ENCODE data around the gene CADM1.

CADM1 gene

GRCh38 chr11:115155978-115156377 lies 348.2 kb downstream of the CADM1 start:
- TF ChIP-seq, protein P1, sequence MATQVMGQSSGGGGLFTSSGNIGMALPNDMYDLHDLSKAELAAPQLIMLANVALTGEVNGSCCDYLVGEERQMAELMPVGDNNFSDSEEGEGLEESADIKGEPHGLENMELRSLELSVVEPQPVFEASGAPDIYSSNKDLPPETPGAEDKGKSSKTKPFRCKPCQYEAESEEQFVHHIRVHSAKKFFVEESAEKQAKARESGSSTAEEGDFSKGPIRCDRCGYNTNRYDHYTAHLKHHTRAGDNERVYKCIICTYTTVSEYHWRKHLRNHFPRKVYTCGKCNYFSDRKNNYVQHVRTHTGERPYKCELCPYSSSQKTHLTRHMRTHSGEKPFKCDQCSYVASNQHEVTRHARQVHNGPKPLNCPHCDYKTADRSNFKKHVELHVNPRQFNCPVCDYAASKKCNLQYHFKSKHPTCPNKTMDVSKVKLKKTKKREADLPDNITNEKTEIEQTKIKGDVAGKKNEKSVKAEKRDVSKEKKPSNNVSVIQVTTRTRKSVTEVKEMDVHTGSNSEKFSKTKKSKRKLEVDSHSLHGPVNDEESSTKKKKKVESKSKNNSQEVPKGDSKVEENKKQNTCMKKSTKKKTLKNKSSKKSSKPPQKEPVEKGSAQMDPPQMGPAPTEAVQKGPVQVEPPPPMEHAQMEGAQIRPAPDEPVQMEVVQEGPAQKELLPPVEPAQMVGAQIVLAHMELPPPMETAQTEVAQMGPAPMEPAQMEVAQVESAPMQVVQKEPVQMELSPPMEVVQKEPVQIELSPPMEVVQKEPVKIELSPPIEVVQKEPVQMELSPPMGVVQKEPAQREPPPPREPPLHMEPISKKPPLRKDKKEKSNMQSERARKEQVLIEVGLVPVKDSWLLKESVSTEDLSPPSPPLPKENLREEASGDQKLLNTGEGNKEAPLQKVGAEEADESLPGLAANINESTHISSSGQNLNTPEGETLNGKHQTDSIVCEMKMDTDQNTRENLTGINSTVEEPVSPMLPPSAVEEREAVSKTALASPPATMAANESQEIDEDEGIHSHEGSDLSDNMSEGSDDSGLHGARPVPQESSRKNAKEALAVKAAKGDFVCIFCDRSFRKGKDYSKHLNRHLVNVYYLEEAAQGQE (IDR thresholded peaks at IDR 0.05; ENCODE audit: insufficient read depth in 1 of 2, low read depth in 2 of 2, low read length in 2 of 2) = no peak
- TF ChIP-seq SIN3A (IDR thresholded peaks at IDR 0.05; ENCODE audit: borderline replicate concordance, insufficient read depth, low read length) = no peak
- TF ChIP-seq FOXP2 (optimal IDR thresholded peaks at IDR 0.05; ENCODE audit: borderline replicate concordance, extremely low read depth, extremely low read length, insufficient read depth) = no peak
- no peak for TF ChIP-seq POLR2AphosphoS5 (IDR thresholded peaks at IDR 0.05; ENCODE audit: low read depth, low read length)
- no peak for TF ChIP-seq TAF1 (IDR thresholded peaks at IDR 0.05; ENCODE audit: borderline replicate concordance, insufficient read depth, low read length)

GRCh38 chr11:115155320-115155719 lies 348.9 kb downstream of the CADM1 start:
- no peak for TF ChIP-seq FOXP2 (optimal IDR thresholded peaks at IDR 0.05; ENCODE audit: borderline replicate concordance, extremely low read depth, extremely low read length, insufficient read depth)

- TF ChIP-seq FOXP2 (optimal IDR thresholded peaks at IDR 0.05; ENCODE audit: borderline replicate concordance, extremely low read depth, extremely low read length, insufficient read depth) (no peak), SIN3A (IDR thresholded peaks at IDR 0.05; ENCODE audit: borderline replicate concordance, insufficient read depth, low read length) (no peak), TAF1 (IDR thresholded peaks at IDR 0.05; ENCODE audit: borderline replicate concordance, insufficient read depth, low read length) (no peak), POLR2AphosphoS5 (IDR thresholded peaks at IDR 0.05; ENCODE audit: low read depth, low read length) (no peak)
- TF ChIP-seq, protein P1 (IDR thresholded peaks at IDR 0.05; ENCODE audit: insufficient read depth in 1 of 2, low read depth in 2 of 2, low read length in 2 of 2) = no peak
Measured at GRCh38 chr11:115154355-115154736, 349.9 kb downstream of the CADM1 start.

GRCh38 chr11:115153731-115154354 lies 350.4 kb downstream of the CADM1 start:
- TF ChIP-seq SIN3A (IDR thresholded peaks at IDR 0.05; ENCODE audit: borderline replicate concordance, insufficient read depth, low read length) = no peak
- no peak for TF ChIP-seq TAF1 (IDR thresholded peaks at IDR 0.05; ENCODE audit: borderline replicate concordance, insufficient read depth, low read length)
- no peak for TF ChIP-seq FOXP2 (optimal IDR thresholded peaks at IDR 0.05; ENCODE audit: borderline replicate concordance, extremely low read depth, extremely low read length, insufficient read depth)
- TF ChIP-seq POLR2AphosphoS5 (IDR thresholded peaks at IDR 0.05; ENCODE audit: low read depth, low read length) = no peak
- TF ChIP-seq, protein P1 (IDR thresholded peaks at IDR 0.05; ENCODE audit: insufficient read depth in 1 of 2, low read depth in 2 of 2, low read length in 2 of 2) = no peak

GRCh38 chr11:115153135-115153534 lies 351.1 kb downstream of the CADM1 start:
- TF ChIP-seq, protein P1 (IDR thresholded peaks at IDR 0.05; ENCODE audit: insufficient read depth in 1 of 2, low read depth in 2 of 2, low read length in 2 of 2) = no peak
- TF ChIP-seq POLR2AphosphoS5 (IDR thresholded peaks at IDR 0.05; ENCODE audit: low read depth, low read length) = no peak
- TF ChIP-seq TAF1 (IDR thresholded peaks at IDR 0.05; ENCODE audit: borderline replicate concordance, insufficient read depth, low read length) = no peak
- no peak for TF ChIP-seq FOXP2 (optimal IDR thresholded peaks at IDR 0.05; ENCODE audit: borderline replicate concordance, extremely low read depth, extremely low read length, insufficient read depth)
- no peak for TF ChIP-seq SIN3A (IDR thresholded peaks at IDR 0.05; ENCODE audit: borderline replicate concordance, insufficient read depth, low read length)

Measured in PFSK-1 (cell line).